ENCODE results near the gene NEO1. TPM values are rescaled to one million over a fixed set of nuclear protein-coding genes. Genes with fewer than 3 reads are reported as not detected.

The NEO1 gene
- total and polyA plus RNA-seq, 7 donors = 2.5 to 33.3 (median 22.5) TPM

DNA sequence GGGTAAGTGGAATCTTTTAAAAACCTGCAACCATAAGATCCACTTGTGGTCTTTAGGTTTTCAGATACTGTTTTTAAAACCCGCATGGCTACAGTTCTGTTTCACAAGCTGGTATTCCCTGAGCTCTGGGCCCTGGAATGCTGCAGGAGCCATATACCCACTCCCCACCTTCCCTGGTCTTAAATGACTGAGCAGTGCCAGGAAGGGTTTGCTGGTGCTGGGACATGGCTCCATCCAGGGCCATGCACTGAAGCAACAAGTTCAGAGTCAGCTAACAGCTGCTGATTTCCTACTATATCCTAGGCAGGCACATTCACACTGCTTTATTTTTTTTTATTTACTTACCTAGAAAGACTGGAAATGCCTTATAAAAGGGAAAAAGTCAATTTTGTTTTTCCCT, 239.2 kb downstream of the NEO1 start:
- intact Hi-C loops (cut with DNase I) = no loop called here
- Histone ChIP-seq H3K9me3 (no peaks in the 10 kb centered on the region), H3K4me1 (no peaks in the 10 kb centered on the region), H3K27ac (no peak overlapping the region), H3K36me3 (ENCODE audit: insufficient read depth in 1 of 2, low read depth in 1 of 2) (peaks cover 3 to 95% of the 10 kb centered on the region in 2 donors), H3K4me3 (no peak overlapping the region), H3K27me3 (ENCODE audit: insufficient read depth in 3 of 3, low read length in 2 of 3) (no peaks in the 10 kb centered on the region)
- TF ChIP-seq, protein P1, sequence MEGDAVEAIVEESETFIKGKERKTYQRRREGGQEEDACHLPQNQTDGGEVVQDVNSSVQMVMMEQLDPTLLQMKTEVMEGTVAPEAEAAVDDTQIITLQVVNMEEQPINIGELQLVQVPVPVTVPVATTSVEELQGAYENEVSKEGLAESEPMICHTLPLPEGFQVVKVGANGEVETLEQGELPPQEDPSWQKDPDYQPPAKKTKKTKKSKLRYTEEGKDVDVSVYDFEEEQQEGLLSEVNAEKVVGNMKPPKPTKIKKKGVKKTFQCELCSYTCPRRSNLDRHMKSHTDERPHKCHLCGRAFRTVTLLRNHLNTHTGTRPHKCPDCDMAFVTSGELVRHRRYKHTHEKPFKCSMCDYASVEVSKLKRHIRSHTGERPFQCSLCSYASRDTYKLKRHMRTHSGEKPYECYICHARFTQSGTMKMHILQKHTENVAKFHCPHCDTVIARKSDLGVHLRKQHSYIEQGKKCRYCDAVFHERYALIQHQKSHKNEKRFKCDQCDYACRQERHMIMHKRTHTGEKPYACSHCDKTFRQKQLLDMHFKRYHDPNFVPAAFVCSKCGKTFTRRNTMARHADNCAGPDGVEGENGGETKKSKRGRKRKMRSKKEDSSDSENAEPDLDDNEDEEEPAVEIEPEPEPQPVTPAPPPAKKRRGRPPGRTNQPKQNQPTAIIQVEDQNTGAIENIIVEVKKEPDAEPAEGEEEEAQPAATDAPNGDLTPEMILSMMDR (IDR thresholded peaks at IDR 0.05) = no peak
- 88 to 100% (median 95%) methylated on average over 1 of the region's 1 CpG for WGBS, 3 donors
- DNase-seq (no peak), ATAC-seq (no peak)

DNA sequence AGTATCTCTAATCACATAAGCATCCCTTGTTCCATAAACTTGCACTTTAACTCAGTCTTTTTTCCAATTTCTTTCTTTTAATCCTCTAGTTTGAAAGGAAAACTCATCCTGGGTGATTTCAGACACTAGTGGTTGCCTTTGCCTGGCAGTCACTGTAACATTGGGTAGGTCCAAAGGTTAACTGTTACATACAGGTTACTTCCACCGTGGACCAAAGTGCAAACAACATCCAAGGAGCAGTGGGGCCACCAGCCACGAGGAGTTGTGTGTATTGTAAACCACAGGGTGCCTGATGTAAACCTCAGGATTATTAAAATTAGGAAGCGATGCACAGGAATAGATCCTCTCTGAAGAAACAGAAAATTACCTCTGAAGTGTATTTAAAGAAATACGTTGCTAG, 241.5 kb downstream of the NEO1 start:
- H3K9me3 ChIP-seq = no peaks in the 10 kb centered on the region
- H3K36me3 ChIP-seq (ENCODE audit: insufficient read depth in 1 of 2, low read depth in 1 of 2) = peaks cover 0 to 95% of the 10 kb centered on the region in 2 donors
- no peak overlapping the region for H3K4me3 ChIP-seq
- no peak overlapping the region for H3K27ac ChIP-seq
- no peak for DNase-seq
- H3K4me1 ChIP-seq = no peaks in the 10 kb centered on the region
- no peak for ATAC-seq
- 84 to 89% (median 87%) methylated on average over 4 of the region's 4 CpGs for WGBS, 3 donors
- no peaks in the 10 kb centered on the region for H3K27me3 ChIP-seq (ENCODE audit: insufficient read depth in 3 of 3, low read length in 2 of 3)
- TF ChIP-seq, protein P1 (IDR thresholded peaks at IDR 0.05) = no peak
- intact Hi-C loops (cut with DNase I) = no loop called here

DNA sequence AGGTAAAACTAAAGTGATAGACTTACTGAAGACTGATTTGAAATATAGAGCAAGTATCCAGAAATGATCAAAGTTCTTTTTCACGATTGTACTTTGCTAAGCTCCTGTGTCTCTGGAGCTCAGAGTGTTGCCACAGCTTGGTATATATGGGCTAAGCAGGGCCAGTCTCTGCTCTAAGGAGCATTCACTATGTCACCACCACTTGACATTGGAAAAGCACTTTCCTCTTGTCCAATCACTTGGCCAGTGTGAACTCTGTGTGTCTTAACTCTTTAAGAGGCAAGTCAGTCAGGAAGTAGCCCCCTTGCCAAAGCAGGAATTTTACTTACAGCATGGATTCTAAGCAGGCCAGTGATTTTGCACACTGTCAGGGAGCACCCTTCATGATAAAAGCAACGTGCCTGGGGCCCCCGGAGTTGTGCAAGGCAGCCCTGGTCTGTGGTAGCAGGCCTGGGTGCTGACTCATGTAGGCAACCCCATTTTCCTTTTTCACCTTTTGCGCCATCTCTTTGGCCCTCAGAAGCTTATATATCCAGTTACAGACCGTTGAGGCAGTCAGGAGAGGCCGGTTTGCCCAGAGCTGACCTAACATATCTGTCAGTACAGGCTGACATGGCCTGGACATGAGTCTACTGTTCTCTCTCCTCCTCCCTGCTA, 243.5 kb downstream of the NEO1 start:
- intact Hi-C loops (cut with DNase I) = no loop called here
- DNase-seq (no peak), ATAC-seq (peak in 2 of 4 donors; percentile 52 to 53)
- Histone ChIP-seq H3K4me3 (no peak overlapping the region), H3K36me3 (ENCODE audit: insufficient read depth in 1 of 2, low read depth in 1 of 2) (peaks cover 0 to 97% of the 10 kb centered on the region in 2 donors), H3K4me1 (no peaks in the 10 kb centered on the region), H3K27ac (no peak overlapping the region), H3K9me3 (no peaks in the 10 kb centered on the region), H3K27me3 (ENCODE audit: insufficient read depth in 3 of 3, low read length in 2 of 3) (no peaks in the 10 kb centered on the region)
- TF ChIP-seq, protein P1 (IDR thresholded peaks at IDR 0.05) = no peak
- WGBS, 3 donors = 77 to 82% (median 78%) methylated on average over 6 of the region's 6 CpGs

DNA sequence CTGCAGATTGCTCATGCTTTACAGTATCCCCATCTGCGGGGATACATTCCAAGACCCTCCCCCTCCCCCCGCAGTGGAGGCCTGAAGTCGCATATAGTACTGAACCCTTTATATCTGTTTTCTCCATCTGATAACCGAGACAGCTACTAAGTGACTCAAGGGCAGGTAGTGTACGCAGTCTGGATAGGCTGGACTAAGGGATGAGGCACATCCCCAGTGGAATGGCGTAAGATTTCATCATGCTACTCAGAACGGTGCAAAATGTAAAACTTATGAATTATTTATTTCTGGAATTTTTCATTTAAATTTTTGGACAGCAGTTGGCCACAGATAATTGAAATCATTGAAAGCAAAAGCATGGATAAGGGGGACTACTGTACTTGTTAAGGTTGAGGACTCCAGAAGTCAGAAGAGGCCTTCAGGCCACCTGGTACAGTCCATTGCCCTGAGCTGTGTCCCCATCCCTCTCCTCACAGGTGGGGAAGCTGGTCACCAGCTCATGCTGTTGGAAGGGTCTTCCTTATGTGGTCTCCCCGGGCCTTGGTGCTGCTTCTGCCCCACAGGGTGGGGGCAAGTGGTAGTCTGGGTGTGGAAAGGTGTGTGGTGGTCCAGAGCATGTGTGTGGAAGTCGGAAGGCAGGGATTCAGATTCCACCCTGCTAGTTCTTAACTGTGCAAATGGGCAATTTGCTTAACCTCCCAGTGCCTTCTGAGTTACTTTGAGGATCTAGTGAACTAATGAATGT, 244.5 kb downstream of the NEO1 start:
- H3K36me3 ChIP-seq (ENCODE audit: insufficient read depth in 1 of 2, low read depth in 1 of 2) = peaks cover 0 to 97% of the 10 kb centered on the region in 2 donors
- DNase-seq (no peak), ATAC-seq (no peak)
- no peak overlapping the region for H3K4me3 ChIP-seq
- WGBS, 3 donors = 87 to 92% (median 89%) methylated on average over 9 of the region's 9 CpGs
- no peaks in the 10 kb centered on the region for H3K4me1 ChIP-seq
- intact Hi-C loops (cut with DNase I) = no loop called here
- no peaks in the 10 kb centered on the region for H3K27me3 ChIP-seq (ENCODE audit: insufficient read depth in 3 of 3, low read length in 2 of 3)
- TF ChIP-seq, protein P1 (IDR thresholded peaks at IDR 0.05) = no peak
- H3K27ac ChIP-seq = no peak overlapping the region
- H3K9me3 ChIP-seq = no peaks in the 10 kb centered on the region

Measured in psoas muscle (tissue), 8 donors.